ENCODE results near the gene MATCAP1. TPM values are rescaled to one million over a fixed set of nuclear protein-coding genes. Genes with fewer than 3 reads are reported as not detected.

The MATCAP1 gene
- total RNA-seq, 1 experiment from 2014 or later = 19.1 TPM

DNA sequence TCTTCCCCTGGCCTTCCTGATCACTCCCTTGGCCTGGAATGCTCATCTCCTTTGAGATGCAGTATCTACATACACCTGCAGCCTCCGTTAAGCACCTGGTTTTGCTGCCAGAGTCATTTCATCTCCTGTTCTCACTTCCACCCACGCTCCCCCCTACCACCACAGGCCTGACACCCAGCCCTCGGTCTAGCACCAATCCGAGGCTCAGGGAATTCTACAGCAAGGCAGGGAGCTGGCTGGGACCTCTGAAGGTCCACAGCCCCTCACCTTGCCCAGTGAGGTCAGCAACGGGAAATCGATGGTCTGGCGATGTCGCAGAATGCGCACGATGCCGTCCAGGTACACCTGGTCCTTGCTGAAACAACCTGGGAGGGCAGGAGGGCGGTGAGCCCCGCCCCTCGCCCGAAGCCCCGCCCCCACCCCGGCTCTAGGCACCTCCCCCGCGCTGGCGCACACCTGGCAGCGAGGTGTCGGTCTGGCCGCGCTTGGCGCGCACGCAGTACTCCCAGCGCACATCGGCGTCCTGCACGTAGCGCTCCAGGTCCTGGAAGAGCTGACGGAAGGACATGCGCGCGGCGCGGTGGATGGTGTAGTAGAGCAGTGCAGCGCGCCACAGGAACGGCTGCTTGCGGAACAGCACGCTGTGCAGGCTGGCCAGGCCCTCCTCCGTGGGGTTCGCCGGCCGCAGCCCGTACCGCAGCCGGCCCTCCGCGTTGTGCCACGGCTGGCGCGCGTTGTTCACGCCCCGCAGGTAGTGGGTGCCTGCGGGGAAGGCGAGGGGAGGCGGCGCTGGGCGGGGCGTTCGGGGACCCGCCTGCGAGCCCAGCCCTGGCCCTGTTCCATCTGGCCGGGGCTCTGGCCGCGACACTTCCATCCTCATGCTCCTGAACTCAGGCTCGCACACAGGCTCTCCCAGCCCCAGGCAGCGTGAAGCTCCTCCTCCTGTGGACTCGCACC lies 5.7 kb downstream of the MATCAP1 start:
- peak; percentile 83 for DNase-seq (ENCODE audit: low spot score)
- in situ Hi-C loops (cut with HindIII; ENCODE audit: low sequenced_read_pairs) = no loop called here

GRCh38 chr16:67176662-67177061 lies 7.1 kb downstream of the MATCAP1 start:
- in situ Hi-C loops (cut with HindIII; ENCODE audit: low sequenced_read_pairs) = no loop called here
- DNase-seq (ENCODE audit: low spot score) = no peak

DNA sequence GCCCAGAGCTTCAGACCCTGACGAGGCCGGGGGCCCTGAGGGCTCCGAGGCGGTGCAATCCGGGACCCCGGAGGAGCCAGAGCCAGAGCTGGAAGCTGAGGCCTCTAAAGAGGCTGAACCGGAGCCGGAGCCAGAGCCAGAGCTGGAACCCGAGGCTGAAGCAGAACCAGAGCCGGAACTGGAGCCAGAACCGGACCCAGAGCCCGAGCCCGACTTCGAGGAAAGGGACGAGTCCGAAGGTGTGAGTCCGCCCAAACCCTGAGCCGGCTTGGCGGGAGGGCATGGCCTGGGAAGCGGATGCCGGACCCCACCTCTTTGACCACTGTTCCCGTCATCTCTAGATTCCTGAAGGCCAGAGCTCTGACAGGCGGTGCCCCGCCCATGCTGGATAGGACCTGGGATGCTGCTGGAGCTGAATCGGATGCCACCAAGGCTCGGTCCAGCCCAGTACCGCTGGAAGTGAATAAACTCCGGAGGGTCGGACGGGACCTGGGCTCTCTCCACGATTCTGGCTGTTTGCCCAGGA lies 9.0 kb downstream of the MATCAP1 start:
- in situ Hi-C loops (cut with HindIII; ENCODE audit: low sequenced_read_pairs) = no loop called here
- no peak for DNase-seq (ENCODE audit: low spot score)

DNA sequence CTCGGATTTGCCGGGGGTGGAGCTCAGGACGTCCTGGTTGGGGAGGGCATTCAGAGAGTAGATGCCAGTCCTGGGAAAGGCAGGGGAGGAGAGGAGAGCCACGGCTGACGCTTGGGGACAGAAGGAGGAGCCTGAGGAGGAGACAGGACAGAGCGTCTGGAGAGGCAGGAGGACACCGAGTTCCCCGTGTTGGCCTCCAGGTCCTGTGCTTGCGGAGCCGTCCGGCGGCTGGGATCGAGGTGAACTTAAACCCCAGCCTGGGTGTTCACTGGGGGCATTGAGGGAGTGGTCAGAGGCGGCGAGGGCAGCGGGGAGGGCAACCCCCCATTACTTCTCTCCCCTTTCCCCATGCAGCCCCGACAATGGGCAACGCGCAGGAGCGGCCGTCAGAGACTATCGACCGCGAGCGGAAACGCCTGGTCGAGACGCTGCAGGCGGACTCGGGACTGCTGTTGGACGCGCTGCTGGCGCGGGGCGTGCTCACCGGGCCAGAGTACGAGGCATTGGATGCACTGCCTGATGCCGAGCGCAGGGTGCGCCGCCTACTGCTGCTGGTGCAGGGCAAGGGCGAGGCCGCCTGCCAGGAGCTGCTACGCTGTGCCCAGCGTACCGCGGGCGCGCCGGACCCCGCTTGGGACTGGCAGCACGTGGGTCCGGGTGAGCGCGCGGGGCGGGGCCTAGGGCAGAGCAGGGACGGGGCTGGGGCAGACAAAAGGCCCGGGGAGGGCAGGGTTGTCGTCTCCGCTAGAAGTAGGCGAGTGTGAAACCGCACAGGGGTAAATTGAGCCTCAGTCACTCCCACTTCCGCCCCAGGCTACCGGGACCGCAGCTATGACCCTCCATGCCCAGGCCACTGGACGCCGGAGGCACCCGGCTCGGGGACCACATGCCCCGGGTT lies 9.7 kb downstream of the MATCAP1 start:
- in situ Hi-C loops (cut with HindIII; ENCODE audit: low sequenced_read_pairs) = no loop called here
- peak; percentile 96 for DNase-seq (ENCODE audit: low spot score)

- DNase-seq (ENCODE audit: low spot score) = no peak
- in situ Hi-C loops (cut with HindIII; ENCODE audit: low sequenced_read_pairs) = no loop called here
These were observed 10.4 kb downstream of the MATCAP1 start for GRCh38 chr16:67173323-67173722.

GRCh38 chr16:67170949-67171649 lies 12.7 kb downstream of the MATCAP1 start:
- DNase-seq (ENCODE audit: low spot score) = no peak
- in situ Hi-C loops (cut with HindIII; ENCODE audit: low sequenced_read_pairs) = no loop called here

- in situ Hi-C loops (cut with HindIII; ENCODE audit: low sequenced_read_pairs) = no loop called here
- no peak for DNase-seq (ENCODE audit: low spot score)
These were observed 13.4 kb downstream of the MATCAP1 start, which contains the start of gene NOL3 for GRCh38 chr16:67170168-67170948. NOL3 (plus strand) TSS chr16:67170538.

DNA sequence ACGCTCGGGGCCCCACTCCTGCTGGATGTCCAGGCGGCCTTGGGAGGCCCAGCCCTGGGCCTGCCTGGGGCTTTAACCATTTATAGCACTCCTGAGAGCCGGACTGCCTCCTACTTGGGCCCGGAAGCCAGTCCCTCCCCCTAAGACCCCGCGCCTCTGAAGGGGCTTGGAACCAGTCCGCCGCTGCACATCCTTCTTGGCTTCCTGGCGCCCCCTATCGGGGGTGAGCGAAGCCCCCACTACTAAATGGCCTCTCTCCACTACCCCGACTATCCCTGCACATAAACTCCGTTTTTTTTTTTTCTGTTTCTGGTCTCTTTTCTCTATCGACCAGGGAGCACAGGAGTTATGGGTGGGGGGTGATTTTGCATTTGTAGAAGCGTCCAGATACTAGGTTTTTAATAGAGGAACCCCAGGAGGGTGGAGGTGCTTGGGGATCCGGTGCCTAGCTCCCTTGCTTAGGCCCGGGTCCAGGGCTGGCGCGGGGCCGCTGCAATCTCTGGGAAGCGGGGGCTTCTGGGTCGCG lies 14.1 kb downstream of the MATCAP1 start:
- in situ Hi-C loops (cut with HindIII; ENCODE audit: low sequenced_read_pairs) = no loop called here

DNA sequence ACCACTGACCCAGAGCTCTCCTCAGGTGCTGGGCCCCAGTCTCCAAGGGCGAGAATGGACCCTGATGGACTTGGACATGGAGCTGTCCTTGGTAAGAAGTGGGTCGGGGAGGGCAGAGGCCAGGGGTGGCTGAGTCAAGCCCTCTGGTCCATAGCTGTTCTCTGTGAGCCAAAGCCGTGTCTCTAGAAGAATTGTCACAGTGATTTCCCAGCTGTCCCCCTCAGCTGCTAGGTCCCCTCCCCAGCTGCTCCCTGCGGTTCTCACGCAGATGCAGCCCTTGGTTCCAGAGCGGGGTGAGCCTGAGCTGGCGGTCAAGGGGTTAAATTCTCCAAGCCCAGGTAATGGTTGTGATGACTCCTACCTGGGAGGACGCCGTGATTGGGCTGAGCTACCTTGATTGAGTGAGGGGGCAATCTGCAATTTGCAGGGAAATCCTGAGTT lies 14.7 kb downstream of the MATCAP1 start:
- no peak for DNase-seq (ENCODE audit: low spot score)
- in situ Hi-C loops (cut with HindIII; ENCODE audit: low sequenced_read_pairs) = no loop called here

More for the DNA sequence above, 14.1 kb downstream of the MATCAP1 start:
- DNase-seq (ENCODE audit: low spot score) = peak; percentile 55

DNA sequence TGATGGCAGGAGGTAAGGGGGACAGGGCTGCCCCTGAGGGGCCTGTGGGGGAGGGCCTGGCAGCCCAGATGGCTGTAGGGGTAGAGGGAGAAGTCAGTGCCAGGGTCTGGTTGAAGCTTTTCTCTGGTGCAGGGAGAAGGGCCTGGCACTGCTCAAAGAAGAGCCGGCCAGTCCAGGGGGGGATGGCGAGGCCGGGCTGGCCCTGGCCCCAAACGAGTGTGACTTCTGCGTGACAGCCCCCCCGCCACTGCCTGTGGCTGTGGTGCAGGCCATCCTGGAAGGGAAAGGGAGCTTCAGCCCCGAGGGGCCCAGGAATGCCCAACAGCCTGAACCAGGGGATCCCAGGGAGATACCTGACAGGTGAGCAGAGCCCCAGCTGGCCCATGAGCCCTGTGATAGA lies 16.2 kb downstream of the MATCAP1 start:
- in situ Hi-C loops (cut with HindIII; ENCODE audit: low sequenced_read_pairs) = no loop called here
- no peak for DNase-seq (ENCODE audit: low spot score)

- in situ Hi-C loops (cut with HindIII; ENCODE audit: low sequenced_read_pairs) = no loop called here
These were observed 17.1 kb downstream of the MATCAP1 start for GRCh38 chr16:67166598-67167168.

GRCh38 chr16:67166110-67166547 lies 17.6 kb downstream of the MATCAP1 start:
- in situ Hi-C loops (cut with HindIII; ENCODE audit: low sequenced_read_pairs) = no loop called here
- no peak for DNase-seq (ENCODE audit: low spot score)

More at GRCh38 chr16:67166598-67167168, 17.1 kb downstream of the MATCAP1 start:
- DNase-seq (ENCODE audit: low spot score) = no peak

- DNase-seq (ENCODE audit: low spot score) = no peak
- in situ Hi-C loops (cut with HindIII; ENCODE audit: low sequenced_read_pairs) = no loop called here
These were observed 18.4 kb downstream of the MATCAP1 start for GRCh38 chr16:67165121-67166078.

DNA sequence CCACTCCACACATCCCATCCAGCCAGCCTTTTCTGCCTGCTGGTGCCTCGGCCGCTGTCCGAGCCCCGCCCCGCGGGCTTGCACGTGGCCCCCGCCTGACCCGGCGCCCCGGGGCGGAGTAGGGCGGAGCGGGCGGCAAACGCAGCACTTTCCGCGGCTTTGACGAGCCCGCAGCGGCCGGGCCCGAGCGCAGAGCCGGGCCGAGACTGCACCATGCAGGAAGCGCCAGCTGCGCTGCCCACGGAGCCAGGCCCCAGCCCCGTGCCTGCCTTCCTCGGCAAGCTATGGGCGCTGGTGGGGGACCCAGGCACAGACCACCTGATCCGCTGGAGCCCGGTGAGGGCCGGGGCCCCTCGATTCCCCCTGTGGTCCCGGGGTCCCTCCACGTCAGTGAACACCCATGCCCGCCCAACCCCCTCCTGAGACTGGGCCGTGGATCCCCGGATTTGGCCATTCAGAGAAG lies 19.1 kb downstream of the MATCAP1 start, which contains the start of gene HSF4:
HSF4 (plus strand) TSS at position 147 of the 463 bp plus-strand sequence; CDS start at position 214, 67 bp downstream.
- in situ Hi-C loops (cut with HindIII; ENCODE audit: low sequenced_read_pairs) = no loop called here
- DNase-seq (ENCODE audit: low spot score) = peak; percentile 74

GRCh38 chr16:67163999-67164558 lies 19.7 kb downstream of the MATCAP1 start:
- no peak for DNase-seq (ENCODE audit: low spot score)
- in situ Hi-C loops (cut with HindIII; ENCODE audit: low sequenced_read_pairs) = no loop called here

Measured in G401 (cell line).